HepG2 (cell line): ENCODE measurements around the gene IL17C. TPM values are rescaled to one million over a fixed set of nuclear protein-coding genes. Genes with fewer than 3 reads are reported as not detected.
A peak's percentile ranks its signal among the peaks of the same experiment; 100 is the strongest.

ENCODE experiments used
- AHR ChIP-seq: IDR thresholded peaks from 2 replicates; pipeline ENCODE4 v1.6.1; 2018; ENCODE audit warnings: missing genetic modification reagents, missing compliant biosample characterization
- BRD4 ChIP-seq: sonication (generic); formaldehyde crosslinking; IDR thresholded peaks from 2 replicates; pipeline ENCODE4 v1.4.0; 2020; ENCODE audit warnings: missing genetic modification reagents
- FOXO1 ChIP-seq: sonication (generic); formaldehyde crosslinking; IDR thresholded peaks from 2 replicates; pipeline ENCODE4 v1.4.0; 2020; ENCODE audit warnings: missing genetic modification reagents
- KAT2B ChIP-seq: fragments of 150-350 bp; IDR thresholded peaks from 2 replicates; pipeline ENCODE4 v1.6.1; 2014; ENCODE audit warnings: low read depth, low read length, borderline replicate concordance
- MEIS1 ChIP-seq: sonication (generic); formaldehyde crosslinking; IDR thresholded peaks from 2 replicates; pipeline ENCODE4 v1.9.0; 2021; ENCODE audit warnings: mild to moderate bottlenecking, missing genetic modification reagents, moderate library complexity, borderline replicate concordance
- MTA1 ChIP-seq: sonication (generic); formaldehyde crosslinking; IDR thresholded peaks from 2 replicates; pipeline ENCODE4 v1.4.0; 2020; ENCODE audit warnings: missing genetic modification reagents, mild to moderate bottlenecking, borderline replicate concordance
- NFE2L1 ChIP-seq: sonication (generic); formaldehyde crosslinking; IDR thresholded peaks from 2 replicates; pipeline ENCODE4 v1.4.0; 2020; ENCODE audit warnings: missing genetic modification reagents, mild to moderate bottlenecking, borderline replicate concordance
- NRL ChIP-seq: sonication (generic); formaldehyde crosslinking; IDR thresholded peaks from 2 replicates; pipeline ENCODE4 v1.5.0; 2020; ENCODE audit warnings: missing genetic modification reagents, mild to moderate bottlenecking, moderate library complexity, borderline replicate concordance
- RAD21 ChIP-seq: fragments of 450-650 bp; formaldehyde crosslinking; IDR thresholded peaks from 2 replicates; pipeline ENCODE4 v1.5.0; 2020; ENCODE audit warnings: mild to moderate bottlenecking
- SIX1 ChIP-seq: sonication (generic); formaldehyde crosslinking; IDR thresholded peaks from 2 replicates; pipeline ENCODE4 v1.4.0; 2020; ENCODE audit warnings: missing genetic modification reagents, borderline replicate concordance
- ZBTB7B ChIP-seq: sonication (generic); formaldehyde crosslinking; IDR thresholded peaks from 2 replicates; pipeline ENCODE4 v1.4.0; 2020; ENCODE audit warnings: missing genetic modification reagents
- ZNF326 ChIP-seq: sonication (generic); formaldehyde crosslinking; IDR thresholded peaks from 2 replicates; pipeline ENCODE4 v1.4.0; 2020; ENCODE audit warnings: missing genetic modification reagents, borderline replicate concordance
- ZNF335 ChIP-seq: sonication (generic); formaldehyde crosslinking; IDR thresholded peaks from 2 replicates; pipeline ENCODE4 v1.4.0; 2020; ENCODE audit warnings: missing genetic modification reagents
- ZNF713 ChIP-seq: sonication (generic); formaldehyde crosslinking; IDR thresholded peaks from 2 replicates; pipeline ENCODE4 v1.4.0; 2020; ENCODE audit warnings: mild to moderate bottlenecking, missing genetic modification reagents
- ZNF720 ChIP-seq: sonication (generic); formaldehyde crosslinking; IDR thresholded peaks from 2 replicates; pipeline ENCODE4 v1.4.0; 2020; ENCODE audit warnings: missing genetic modification reagents
- ZNF761 ChIP-seq: sonication (generic); formaldehyde crosslinking; conservative IDR thresholded peaks from 2 replicates; pipeline ENCODE4 v1.4.0; 2020; ENCODE audit warnings: mild to moderate bottlenecking, missing genetic modification reagents
- ZNF773 ChIP-seq: sonication (generic); formaldehyde crosslinking; IDR thresholded peaks from 2 replicates; pipeline ENCODE4 v1.4.0; 2020; ENCODE audit warnings: missing genetic modification reagents, borderline replicate concordance
- polyA plus RNA-seq, 8 experiments: library from polyadenylated mRNA; depleted of rRNA in 3 of 8; stranded (reverse) in 7 of 8; unstranded in 1 of 8; fragments of >200 nt; fragmentation: Illumina TruSeq in 4 of 8; extraction: Trizol in 4 of 8; gene quantifications; 2 replicates each; pipeline versions ENCODE4 v1.2.1 to v1.2.3, GENCODE V29; 2011 to 2016; ENCODE audit warnings: low read depth in 4 of 8, missing spikeins in 1 of 8, mixed read lengths in 1 of 8; ENCODE audit not compliant: insufficient read depth in 1 of 8
- total RNA-seq, 5 experiments: library from RNA; depleted of rRNA; stranded (reverse); fragments of >200 nt; fragmentation: Illumina TruSeq; extraction: Trizol; gene quantifications; 2 replicates each; pipeline ENCODE4 v1.2.3, GENCODE V29; 2016; ENCODE audit warnings: low read depth in 1 of 5
- TF ChIP-seq, protein P1 (sequence below): sonication (generic); formaldehyde crosslinking; IDR thresholded peaks from 2 replicates; pipeline ENCODE4 v1.4.0; 2020; ENCODE audit warnings: missing genetic modification reagents, low read depth, mild to moderate bottlenecking, borderline replicate concordance
- TF ChIP-seq, protein P2 (sequence below): sonication (generic); formaldehyde crosslinking; IDR thresholded peaks from 2 replicates; pipeline ENCODE4 v1.5.0; 2020; ENCODE audit warnings: mild to moderate bottlenecking, missing genetic modification reagents, borderline replicate concordance

Gene IL17C
- total and polyA plus RNA-seq, 2 of the 13 experiments (the other 11 are each of a cell fraction or from before 2014, with no cell fraction given): not detected

DNA sequence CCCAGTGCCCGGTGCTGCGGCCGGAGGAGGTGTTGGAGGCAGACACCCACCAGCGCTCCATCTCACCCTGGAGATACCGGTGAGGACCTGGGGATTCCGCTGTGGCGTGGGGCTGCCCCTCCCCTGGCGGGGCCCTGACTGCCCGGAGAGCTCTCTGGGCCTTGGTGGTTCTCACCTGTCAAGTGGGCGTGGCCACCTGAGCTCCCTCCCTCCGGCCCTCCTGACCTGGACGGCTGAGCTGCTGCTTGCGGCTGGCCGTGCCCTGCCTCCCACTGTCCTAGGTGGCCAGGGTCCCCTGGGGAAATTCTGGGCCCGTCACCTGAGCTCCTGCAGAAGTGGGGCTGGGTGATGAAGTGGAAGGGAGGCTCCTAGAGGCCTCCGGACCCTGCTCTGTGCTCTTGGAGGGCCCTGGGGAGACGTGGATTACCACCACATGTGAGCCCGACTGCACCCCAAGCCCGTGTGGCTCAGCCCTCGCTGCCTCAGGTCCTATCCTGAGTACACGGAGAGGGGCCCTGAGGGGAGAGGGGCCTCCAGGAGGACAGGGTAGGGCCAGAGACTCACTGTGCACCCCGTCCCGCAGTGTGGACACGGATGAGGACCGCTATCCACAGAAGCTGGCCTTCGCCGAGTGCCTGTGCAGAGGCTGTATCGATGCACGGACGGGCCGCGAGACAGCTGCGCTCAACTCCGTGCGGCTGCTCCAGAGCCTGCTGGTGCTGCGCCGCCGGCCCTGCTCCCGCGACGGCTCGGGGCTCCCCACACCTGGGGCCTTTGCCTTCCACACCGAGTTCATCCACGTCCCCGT is 1.1 kb downstream of the IL17C start (continued):
- TF ChIP-seq ZNF713 (CRISPR knock-in tag) (no peak), SIX1 (CRISPR knock-in tag) (no peak), NFE2L1 (CRISPR knock-in tag) (peak; percentile 17; the same call in 1 of the 2 replicates), ZNF326 (CRISPR knock-in tag) (no peak), ZNF761 (CRISPR knock-in tag) (0 out of 2 replicates have a peak, but pooled peaks have one; percentile 31), BRD4 (CRISPR knock-in tag) (no peak; the same call in 1 of the 2 replicates), ZNF720 (CRISPR knock-in tag) (no peak), NRL (CRISPR knock-in tag) (0 out of 2 replicates have a peak, but pooled peaks have one; percentile 41), AHR (CRISPR knock-in tag) (peak; percentile 34; the same call in 1 of the 2 replicates), ZBTB7B (CRISPR knock-in tag) (peak; percentile 41), KAT2B (no peak), RAD21 (CRISPR knock-in tag) (peak; percentile 18; the same call in 1 of the 2 replicates), FOXO1 (CRISPR knock-in tag) (no peak), MEIS1 (CRISPR knock-in tag) (peak; percentile 59; the same call in 1 of the 2 replicates), MTA1 (CRISPR knock-in tag) (no peak), ZNF773 (CRISPR knock-in tag) (0 out of 2 replicates have a peak, but pooled peaks have one; percentile 63), ZNF335 (CRISPR knock-in tag) (0 out of 2 replicates have a peak, but pooled peaks have one; percentile 35)
- TF ChIP-seq, protein P1, sequence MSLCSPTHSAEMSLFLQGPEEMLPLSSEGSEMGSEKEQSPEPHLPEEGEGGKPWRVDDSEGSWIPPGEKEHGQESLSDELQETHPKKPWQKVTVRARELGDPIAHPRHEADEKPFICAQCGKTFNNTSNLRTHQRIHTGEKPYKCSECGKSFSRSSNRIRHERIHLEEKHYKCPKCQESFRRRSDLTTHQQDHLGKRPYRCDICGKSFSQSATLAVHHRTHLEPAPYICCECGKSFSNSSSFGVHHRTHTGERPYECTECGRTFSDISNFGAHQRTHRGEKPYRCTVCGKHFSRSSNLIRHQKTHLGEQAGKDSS: 0 out of 2 replicates have a peak, but pooled peaks have one; percentile 38
- TF ChIP-seq, protein P2, sequence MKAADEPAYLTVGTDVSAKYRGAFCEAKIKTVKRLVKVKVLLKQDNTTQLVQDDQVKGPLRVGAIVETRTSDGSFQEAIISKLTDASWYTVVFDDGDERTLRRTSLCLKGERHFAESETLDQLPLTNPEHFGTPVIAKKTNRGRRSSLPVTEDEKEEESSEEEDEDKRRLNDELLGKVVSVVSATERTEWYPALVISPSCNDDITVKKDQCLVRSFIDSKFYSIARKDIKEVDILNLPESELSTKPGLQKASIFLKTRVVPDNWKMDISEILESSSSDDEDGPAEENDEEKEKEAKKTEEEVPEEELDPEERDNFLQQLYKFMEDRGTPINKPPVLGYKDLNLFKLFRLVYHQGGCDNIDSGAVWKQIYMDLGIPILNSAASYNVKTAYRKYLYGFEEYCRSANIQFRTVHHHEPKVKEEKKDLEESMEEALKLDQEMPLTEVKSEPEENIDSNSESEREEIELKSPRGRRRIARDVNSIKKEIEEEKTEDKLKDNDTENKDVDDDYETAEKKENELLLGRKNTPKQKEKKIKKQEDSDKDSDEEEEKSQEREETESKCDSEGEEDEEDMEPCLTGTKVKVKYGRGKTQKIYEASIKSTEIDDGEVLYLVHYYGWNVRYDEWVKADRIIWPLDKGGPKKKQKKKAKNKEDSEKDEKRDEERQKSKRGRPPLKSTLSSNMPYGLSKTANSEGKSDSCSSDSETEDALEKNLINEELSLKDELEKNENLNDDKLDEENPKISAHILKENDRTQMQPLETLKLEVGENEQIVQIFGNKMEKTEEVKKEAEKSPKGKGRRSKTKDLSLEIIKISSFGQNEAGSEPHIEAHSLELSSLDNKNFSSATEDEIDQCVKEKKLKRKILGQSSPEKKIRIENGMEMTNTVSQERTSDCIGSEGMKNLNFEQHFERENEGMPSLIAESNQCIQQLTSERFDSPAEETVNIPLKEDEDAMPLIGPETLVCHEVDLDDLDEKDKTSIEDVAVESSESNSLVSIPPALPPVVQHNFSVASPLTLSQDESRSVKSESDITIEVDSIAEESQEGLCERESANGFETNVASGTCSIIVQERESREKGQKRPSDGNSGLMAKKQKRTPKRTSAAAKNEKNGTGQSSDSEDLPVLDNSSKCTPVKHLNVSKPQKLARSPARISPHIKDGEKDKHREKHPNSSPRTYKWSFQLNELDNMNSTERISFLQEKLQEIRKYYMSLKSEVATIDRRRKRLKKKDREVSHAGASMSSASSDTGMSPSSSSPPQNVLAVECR (CRISPR knock-in tag): peak; percentile 26; the same call in 1 of the 2 replicates
